MM.1S (cell line): ENCODE measurements around the gene AKAP6.

Source experiments
- EZH2 ChIP-seq: fragments of 300-600 bp; sonication (generic); optimal IDR thresholded peaks from 2 replicates; pipeline ENCODE3; 2017; ENCODE audit warnings: low read depth, mild to moderate bottlenecking, antibody characterized with exemption, low read length, mixed read lengths
- EZH2phosphoT487 ChIP-seq: fragments of 300-600 bp; sonication (generic); IDR thresholded peaks from 2 replicates; pipeline ENCODE4 v1.6.1; 2018; ENCODE audit warnings: antibody characterized with exemption, low read length
- TF ChIP-seq, protein P1 (sequence below): fragments of 300-600 bp; sonication (generic); IDR thresholded peaks from 2 replicates; pipeline ENCODE4 v1.5.1; 2016; ENCODE audit warnings: antibody characterized with exemption, low read length, mixed read lengths

- TF ChIP-seq, protein P1, sequence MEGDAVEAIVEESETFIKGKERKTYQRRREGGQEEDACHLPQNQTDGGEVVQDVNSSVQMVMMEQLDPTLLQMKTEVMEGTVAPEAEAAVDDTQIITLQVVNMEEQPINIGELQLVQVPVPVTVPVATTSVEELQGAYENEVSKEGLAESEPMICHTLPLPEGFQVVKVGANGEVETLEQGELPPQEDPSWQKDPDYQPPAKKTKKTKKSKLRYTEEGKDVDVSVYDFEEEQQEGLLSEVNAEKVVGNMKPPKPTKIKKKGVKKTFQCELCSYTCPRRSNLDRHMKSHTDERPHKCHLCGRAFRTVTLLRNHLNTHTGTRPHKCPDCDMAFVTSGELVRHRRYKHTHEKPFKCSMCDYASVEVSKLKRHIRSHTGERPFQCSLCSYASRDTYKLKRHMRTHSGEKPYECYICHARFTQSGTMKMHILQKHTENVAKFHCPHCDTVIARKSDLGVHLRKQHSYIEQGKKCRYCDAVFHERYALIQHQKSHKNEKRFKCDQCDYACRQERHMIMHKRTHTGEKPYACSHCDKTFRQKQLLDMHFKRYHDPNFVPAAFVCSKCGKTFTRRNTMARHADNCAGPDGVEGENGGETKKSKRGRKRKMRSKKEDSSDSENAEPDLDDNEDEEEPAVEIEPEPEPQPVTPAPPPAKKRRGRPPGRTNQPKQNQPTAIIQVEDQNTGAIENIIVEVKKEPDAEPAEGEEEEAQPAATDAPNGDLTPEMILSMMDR: no peak
- TF ChIP-seq EZH2 (no peak), EZH2phosphoT487 (no peak)
Observed at GRCh38 chr14:32481707-32482106, 152.6 kb downstream of the AKAP6 start.
